ENCODE measurements around the gene IL36B.
"Not testable (repeated sequence)": the region's sequence is repeated elsewhere in the genome, so short reads cannot be mapped to it uniquely, and the experiment has no call there.

The IL36B gene

GRCh38 chr2:113052396-113052917, at the start of gene IL36B:
IL36B (minus strand) TSS chr2:113052867.
- DNase-seq (ENCODE audit: low read depth) = no peak

GRCh38 chr2:113102133-113102532, 49.5 kb upstream of the IL36B start:
- no peak for DNase-seq (ENCODE audit: low read depth)

- no peak for DNase-seq (ENCODE audit: low read depth)
Measured at GRCh38 chr2:113098532-113098931, 45.9 kb upstream of the IL36B start.

GRCh38 chr2:113098041-113098440, 45.4 kb upstream of the IL36B start:
- no peak for DNase-seq (ENCODE audit: low read depth)

DNA sequence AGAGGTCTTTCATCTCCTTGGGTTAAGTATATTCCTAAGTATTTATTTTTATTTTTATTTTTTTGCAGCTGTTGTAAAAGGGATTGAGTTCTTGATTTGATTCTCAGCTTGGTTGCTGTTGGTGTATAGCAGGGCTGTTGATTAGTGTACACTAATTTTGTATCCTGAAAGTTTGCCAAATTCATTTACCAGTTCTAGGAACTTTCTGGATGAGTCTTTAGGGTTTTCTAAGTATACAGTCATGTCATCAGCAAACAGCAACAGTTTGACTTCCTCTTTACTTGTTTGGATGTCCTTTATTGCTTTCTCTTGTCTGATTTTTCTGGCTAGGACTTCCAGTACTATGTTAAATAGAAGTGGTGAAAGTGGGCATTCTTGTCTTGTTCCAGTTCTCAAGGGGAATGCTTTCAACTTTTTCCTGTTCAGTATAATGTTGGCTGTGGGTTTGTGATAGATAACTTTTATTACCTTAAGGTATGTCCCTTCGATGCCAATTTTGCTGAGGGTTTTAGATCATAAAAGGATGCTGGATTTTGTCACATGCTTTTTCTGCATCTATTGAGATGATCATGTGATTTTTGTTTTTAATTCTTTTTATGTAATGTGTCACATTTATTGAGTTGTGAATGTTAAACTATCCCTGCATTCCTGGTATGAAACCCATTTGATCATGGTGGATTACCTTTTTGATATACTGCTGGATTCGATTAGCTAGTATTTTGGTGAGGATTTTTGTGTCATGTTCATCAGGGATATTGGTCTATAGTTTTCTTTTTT, 44.4 kb upstream of the IL36B start:
- not testable (repeated sequence) for DNase-seq (ENCODE audit: low read depth)

- not testable (repeated sequence) for DNase-seq (ENCODE audit: low read depth)
Measured at GRCh38 chr2:113096306-113096705, 43.6 kb upstream of the IL36B start.

- DNase-seq (ENCODE audit: low read depth) = no peak
Measured at GRCh38 chr2:113093613-113093977, 40.9 kb upstream of the IL36B start.

DNA sequence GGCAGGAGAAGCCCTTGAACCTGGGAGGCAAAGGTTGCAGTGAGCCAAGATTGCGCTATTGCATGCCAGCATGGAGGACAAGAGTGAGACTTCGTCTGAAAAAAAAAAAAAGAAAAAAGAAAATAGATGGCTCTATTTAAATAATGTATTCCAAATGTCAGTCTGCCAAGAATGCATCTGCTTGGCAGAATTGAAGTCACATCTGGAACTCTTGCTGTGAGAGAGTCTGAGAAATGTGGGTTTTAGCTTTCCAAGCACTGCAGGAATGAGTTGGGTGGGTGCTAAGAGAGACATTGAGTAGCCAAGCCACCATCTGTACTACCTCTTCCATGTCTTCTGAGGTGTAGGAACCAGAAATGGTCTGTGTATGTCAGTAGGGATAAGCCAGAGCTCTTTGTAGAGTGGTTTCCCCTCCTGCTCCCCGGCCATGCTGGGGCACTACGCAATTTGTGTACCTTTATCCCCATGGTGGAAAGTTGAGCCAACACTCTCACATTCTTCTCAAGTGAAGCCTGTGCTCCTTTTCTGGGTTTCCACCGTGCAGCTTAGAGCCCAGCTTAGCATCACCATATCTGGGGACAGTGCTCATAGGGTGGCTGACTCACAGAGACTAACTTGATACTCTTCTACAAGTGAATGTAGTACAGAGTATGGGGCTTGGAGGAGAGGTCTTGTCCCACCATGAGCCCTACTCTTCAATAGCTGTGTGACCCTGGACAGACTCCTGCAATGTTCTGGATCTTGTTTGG, 40.4 kb upstream of the IL36B start:
- no peak for DNase-seq (ENCODE audit: low read depth)

DNA sequence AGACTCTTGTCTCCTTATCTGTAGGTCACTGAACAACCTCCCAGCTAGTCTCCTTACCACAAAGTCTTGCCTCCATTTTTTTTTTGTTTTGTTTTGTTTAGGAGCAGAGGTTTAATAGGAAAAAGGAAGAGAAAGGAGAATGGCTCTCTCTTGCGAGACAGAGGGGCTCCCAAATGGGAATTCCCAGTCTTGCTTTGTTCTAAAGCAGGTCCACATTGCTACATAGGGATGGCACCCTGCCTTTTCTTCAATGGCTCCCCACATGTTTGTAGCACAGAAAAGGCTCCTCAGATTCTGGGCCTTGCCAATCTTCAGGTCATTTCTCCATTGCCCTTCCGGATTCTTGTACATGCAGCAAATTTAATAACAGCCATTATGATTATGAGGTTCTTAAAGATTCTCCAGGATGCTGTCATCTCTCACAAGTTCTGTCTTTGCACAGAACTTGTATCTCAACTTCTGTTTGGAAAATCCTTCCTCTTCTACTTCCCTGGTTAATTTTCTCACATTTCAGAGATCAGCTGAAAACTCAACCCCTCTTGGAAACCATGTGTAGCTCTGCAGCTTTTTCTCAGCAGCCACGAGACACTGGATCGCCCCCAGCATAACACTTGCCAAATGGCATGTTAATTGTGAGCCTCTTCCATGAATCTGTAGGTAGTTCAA, 38.7 kb upstream of the IL36B start:
- DNase-seq (ENCODE audit: low read depth) = no peak

DNA sequence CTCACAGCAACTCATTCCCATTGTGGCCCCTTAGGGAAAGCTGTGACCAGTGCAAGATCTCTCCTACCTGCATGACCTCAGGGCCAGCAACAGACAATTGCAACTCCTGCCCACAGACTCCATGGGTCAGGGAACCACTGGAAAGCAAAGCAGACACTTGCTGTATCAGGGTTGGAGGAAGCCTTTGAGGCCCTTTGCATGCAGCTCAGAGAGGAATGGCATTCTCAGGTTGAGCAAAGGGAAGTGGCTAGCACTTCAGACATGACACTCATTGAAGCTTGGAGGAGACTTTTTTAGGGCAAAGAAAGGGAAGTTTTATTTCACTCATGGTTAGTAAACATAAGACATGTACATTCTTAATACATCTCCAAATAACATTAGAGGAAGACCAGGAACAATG, 37.2 kb upstream of the IL36B start:
- DNase-seq (ENCODE audit: low read depth) = no peak

DNA sequence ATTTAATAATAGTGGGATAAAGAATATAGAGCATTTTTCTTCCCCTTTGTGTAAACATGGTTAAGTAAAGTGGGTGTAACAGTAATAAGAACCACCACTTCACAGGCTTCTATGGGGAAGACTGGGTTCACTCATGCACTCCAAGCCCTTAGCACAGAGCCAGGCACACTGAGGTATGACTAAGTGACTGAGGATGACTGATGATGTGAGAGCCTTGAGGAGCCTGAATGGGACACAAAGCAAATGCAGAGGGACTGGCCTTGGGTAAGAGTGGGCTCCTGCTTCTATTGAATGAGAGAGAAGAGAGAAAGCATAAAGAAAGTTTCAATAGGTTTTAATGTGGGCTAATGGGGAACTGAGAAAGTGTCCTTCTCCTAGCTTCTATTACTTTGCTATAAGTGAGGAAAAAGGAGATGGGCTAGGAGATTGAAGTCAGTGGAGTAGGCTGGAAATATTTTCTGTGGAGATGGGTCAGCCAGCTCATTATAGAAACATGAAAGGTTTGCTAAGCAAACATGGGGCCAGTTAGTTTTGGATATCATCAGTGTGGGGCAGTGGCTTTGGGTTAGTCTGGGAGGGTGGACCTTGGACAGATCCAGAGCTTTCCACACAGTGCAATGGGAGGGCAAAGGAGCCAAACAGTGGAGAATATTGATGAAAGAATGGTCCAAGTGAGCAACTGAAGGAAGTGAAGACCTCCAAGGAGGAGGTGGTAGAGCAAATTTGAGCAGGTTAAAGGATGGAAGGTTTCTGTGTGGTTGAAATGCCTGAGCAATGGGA, 35.7 kb upstream of the IL36B start:
- DNase-seq (ENCODE audit: low read depth) = no peak

- no peak for DNase-seq (ENCODE audit: low read depth)
Measured at GRCh38 chr2:113085542-113085941, 32.9 kb upstream of the IL36B start.

GRCh38 chr2:113084249-113085000, 31.8 kb upstream of the IL36B start:
- DNase-seq (ENCODE audit: low read depth) = no peak

GRCh38 chr2:113083296-113083695, 30.6 kb upstream of the IL36B start:
- DNase-seq (ENCODE audit: low read depth) = no peak

- no peak for DNase-seq (ENCODE audit: low read depth)
Measured at GRCh38 chr2:113081488-113082210, 29.0 kb upstream of the IL36B start.

DNA sequence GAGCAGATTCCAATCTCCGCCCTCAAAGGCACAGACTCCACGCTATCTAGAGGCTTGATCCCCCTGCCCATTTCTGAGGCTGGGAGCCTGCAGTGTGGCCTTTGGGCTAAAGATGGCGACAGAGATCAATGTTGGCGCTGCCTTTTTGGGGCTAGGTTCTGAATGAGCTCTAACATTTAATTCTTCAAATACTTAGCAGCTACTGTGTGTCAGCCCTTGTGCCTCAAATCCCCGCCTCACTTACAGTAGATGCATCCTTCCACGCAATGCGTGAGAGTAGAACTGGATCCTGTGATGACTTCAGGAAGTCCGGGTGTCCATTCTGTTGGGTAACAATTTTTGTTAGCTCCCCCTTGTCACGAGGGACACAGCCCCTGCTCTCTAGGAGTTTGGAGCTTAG, 27.5 kb upstream of the IL36B start:
- no peak for DNase-seq (ENCODE audit: low read depth)

- no peak for DNase-seq (ENCODE audit: low read depth)
Measured at GRCh38 chr2:113079131-113079530, 26.5 kb upstream of the IL36B start.

GRCh38 chr2:113078350-113078839, 25.7 kb upstream of the IL36B start:
- no peak for DNase-seq (ENCODE audit: low read depth)

DNA sequence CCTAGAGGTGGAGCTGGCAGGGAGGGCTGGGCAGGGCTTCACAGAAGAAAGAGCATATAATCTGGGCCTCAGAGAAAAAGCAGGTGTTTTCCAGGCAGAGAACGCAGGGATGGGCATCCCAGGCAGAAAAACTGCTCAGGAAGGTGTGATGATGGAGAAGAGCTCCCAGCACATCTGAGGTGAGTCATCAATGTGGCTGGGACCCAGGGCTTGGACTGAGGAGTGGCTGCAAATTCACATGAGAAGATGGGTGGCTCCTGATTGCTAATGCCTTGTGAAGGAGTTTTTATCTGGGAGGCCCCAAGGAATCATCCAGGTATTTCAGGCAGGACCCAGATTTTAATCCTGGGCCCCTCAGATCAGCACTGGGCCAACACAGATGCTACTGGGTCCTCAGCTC, 25.3 kb upstream of the IL36B start:
- no peak for DNase-seq (ENCODE audit: low read depth)

DNA sequence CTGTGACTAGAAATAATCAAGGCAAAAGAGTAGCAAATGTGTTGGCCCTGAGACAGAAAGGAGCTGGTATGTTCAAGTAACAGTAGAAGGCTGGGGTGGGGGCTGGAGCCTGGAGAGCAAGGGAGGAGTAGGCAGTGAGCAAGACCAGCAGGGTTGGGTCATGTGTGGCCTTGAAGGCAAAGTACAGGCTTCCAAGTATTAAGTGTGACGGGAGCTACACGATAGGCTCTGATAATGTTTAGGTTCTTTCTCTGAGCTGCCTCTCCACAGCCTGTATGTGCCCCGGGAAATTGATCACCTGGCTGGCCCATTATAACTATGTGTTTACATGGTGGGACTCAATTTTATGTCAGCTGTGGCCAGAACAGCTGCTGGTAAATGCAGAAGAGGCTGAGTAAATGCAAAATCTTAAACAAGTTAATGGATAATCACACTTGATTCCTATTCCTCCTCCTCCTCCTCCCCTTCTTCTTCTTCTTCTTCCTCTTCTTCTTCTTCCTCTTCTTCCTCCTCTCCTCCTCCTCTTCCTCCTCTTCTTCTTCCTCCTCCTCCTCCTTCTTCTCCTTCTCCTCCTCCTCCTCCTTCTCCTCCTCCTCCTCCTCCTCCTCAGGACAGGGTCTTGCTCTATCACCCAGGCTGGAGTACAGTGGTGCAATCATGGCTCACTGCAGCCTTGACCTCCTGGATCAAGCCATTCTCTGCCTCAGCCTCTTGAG, 24.4 kb upstream of the IL36B start:
- no peak for DNase-seq (ENCODE audit: low read depth)

All from HS-5 (cell line).